Effector memory CD4-positive, alpha-beta T cell (primary cell): ENCODE measurements around the gene MVB12B.

ENCODE experiments used
- DNase-seq, 3 donors: peaks; one replicate each; pipeline ENCODE4 v3.0.0-alpha.2; 2020
- H3K27ac ChIP-seq: 2 replicates; pipeline ENCODE4 v1.7.0; 2013; ENCODE audit warnings: mild to moderate bottlenecking, low read length, moderate library complexity; ENCODE audit not compliant: insufficient read depth, poor library complexity, severe bottlenecking
- H3K27me3 ChIP-seq: replicated peaks from 2 replicates; pipeline ENCODE4 v1.7.0; 2013; ENCODE audit warnings: mild to moderate bottlenecking, low read length; ENCODE audit not compliant: insufficient read depth, control insufficient read depth, poor library complexity, severe bottlenecking
- H3K36me3 ChIP-seq: 2 replicates; pipeline ENCODE4 v1.7.0; 2013; ENCODE audit warnings: mild to moderate bottlenecking, low read length, moderate library complexity; ENCODE audit not compliant: control insufficient read depth, insufficient read depth
- H3K4me1 ChIP-seq: 2 replicates; pipeline ENCODE4 v1.7.0; 2013; ENCODE audit warnings: low read length, mild to moderate bottlenecking; ENCODE audit not compliant: control insufficient read depth, insufficient read depth, poor library complexity, severe bottlenecking
- H3K4me3 ChIP-seq: 2 replicates; pipeline ENCODE4 v1.7.0; 2013; ENCODE audit warnings: low read length, low read depth, mild to moderate bottlenecking; ENCODE audit not compliant: insufficient read depth, poor library complexity, severe bottlenecking
- H3K9me3 ChIP-seq: 2 replicates; pipeline ENCODE4 v1.7.0; 2013; ENCODE audit warnings: mild to moderate bottlenecking, low read length, moderate library complexity; ENCODE audit not compliant: control insufficient read depth

The MVB12B gene

DNA sequence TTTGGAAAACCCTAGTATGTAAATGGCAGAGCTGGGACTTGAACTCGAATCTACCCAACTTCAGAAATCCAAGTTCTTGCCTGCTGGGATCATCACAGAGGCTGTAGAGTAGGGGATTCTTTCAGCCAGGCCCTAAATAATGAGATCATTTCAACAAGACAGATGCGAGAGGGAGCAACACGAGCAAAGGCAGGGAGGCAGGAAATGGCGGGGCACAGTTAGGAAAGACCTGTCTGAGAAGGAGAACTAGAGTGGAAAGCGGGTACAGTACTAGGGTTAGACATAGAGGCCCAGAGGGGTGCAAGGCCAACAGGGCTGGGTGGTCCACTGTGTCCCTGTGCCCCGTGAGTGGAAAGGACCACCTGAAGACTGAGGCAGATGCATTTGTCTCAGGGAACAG, 46.1 kb downstream of the MVB12B start:
- H3K9me3 ChIP-seq, result no peaks in the 10 kb centered on the region
- H3K4me3 ChIP-seq, result no peak overlapping the region
- DNase-seq, result no peak
- H3K27me3 ChIP-seq, result no peaks in the 10 kb centered on the region
- H3K36me3 ChIP-seq, result no peaks in the 10 kb centered on the region
- no peaks in the 10 kb centered on the region for H3K4me1 ChIP-seq
- no peak overlapping the region for H3K27ac ChIP-seq

DNA sequence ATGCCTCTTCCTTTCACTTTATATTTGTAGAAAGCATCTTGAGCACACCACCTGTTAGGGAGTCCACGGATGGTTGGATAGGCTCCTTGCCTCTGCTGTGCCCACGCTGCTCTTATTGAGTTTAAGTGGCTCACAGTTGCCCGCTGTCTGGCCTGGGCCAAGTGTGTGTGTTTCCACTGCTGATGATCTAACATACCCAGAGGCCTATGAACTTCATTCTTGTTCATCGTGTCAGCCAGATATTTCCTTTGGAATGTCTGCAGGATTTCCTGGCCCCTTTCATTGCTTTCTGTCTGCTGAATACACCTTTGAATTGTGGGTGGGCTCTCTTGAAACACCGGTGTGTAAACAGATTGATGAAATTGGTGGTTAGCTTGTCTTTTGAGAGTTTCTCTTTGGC, 46.6 kb downstream of the MVB12B start:
- H3K27ac ChIP-seq, result no peak overlapping the region
- H3K4me3 ChIP-seq, result no peak overlapping the region
- no peak for DNase-seq
- H3K4me1 ChIP-seq, result no peaks in the 10 kb centered on the region
- no peaks in the 10 kb centered on the region for H3K36me3 ChIP-seq
- H3K9me3 ChIP-seq, result no peaks in the 10 kb centered on the region
- H3K27me3 ChIP-seq, result no peaks in the 10 kb centered on the region

DNA sequence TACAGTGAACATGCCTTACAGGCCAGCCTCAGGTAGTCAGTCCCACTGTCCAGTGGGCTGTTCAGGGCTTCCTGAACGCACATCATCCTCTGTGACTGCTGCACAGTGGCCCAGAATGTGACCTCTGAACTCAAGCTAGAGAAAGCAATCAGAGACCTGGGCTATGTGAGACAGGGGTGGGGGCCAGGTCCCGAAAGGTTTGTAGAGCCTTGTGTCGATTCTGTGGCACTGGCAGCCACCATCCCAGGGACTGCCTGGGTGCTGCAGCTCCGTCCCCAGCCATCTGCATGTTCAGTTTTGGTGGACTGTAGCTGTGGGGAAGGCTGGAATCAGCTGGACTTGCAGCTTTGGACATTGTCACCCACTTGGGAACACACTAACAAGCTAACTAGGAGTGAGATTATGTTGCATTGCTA, 47.7 kb downstream of the MVB12B start:
- H3K4me1 ChIP-seq, result no peaks in the 10 kb centered on the region
- DNase-seq, result no peak
- H3K27ac ChIP-seq, result no peak overlapping the region
- H3K27me3 ChIP-seq, result no peaks in the 10 kb centered on the region
- H3K4me3 ChIP-seq, result no peak overlapping the region
- H3K36me3 ChIP-seq, result no peaks in the 10 kb centered on the region
- H3K9me3 ChIP-seq, result no peaks in the 10 kb centered on the region

DNA sequence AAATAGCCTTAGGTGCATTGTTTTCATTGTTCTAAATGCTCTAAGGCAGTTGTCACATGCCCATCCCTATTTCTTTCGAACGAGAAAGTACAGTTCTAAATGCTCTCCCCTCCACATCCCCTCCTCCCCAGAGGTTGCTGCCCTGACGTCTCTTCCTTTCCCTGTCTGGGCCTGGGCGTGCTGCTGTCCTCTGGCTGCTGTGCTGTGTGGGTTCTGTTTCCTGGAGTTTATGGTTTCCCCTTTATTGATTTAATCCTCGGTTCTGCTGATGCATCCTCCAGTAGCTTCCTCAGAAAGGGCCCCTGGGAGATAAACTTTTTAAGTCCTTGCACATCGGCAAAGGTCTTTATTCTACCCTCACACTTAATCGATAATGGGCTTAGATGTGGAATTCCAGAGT, 48.8 kb downstream of the MVB12B start:
- no peaks in the 10 kb centered on the region for H3K4me1 ChIP-seq
- H3K4me3 ChIP-seq, result no peak overlapping the region
- no peak for DNase-seq
- no peak overlapping the region for H3K27ac ChIP-seq
- H3K27me3 ChIP-seq, result no peaks in the 10 kb centered on the region
- H3K9me3 ChIP-seq, result no peaks in the 10 kb centered on the region
- no peaks in the 10 kb centered on the region for H3K36me3 ChIP-seq

DNA sequence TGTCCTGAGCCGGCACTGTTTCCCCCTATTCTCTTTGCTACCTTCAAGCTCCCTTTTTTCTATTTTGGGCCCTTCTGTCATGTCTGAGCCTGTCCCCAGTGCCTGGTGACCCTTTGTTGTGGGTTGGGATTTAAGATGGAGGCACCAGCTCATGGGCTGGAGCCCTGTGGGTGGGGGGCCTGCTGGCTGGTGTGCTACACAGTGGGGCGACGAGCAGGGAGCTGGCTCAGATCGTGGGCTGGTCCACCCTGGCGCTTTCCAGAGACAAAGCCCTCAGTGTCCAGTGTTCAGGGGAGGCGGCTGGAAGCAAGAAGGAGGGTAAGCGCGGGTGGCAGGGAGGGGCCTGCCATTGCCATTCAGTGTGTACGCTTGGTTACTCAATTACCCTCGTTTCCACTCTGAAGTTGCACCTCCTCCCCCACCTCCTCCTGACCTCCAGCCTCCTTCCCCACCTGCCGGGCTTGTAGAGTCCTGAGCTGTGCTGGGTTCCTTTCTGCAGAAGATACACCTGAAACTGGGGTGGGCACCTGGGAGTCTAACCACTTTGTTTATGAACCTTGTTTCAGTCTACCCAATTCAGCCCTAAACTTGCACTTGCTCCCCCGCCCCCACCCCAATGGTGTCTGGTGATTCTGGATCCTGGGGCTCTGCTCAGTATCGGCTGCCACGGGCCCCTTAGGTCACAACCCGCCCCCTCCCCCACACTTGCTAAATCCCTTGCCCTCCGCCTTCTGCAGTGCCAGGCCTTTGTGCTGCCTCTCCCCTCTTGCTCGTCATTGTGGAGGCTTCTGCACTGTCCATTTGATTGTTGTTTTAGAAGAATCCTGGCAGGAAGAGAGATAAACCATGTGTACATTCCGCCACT, 49.9 kb downstream of the MVB12B start:
- Histone ChIP-seq H3K27ac (no peak overlapping the region), H3K4me3 (no peak overlapping the region), H3K36me3 (no peaks in the 10 kb centered on the region), H3K27me3 (no peaks in the 10 kb centered on the region), H3K9me3 (no peaks in the 10 kb centered on the region), H3K4me1 (no peaks in the 10 kb centered on the region)
- DNase-seq, result no peak

DNA sequence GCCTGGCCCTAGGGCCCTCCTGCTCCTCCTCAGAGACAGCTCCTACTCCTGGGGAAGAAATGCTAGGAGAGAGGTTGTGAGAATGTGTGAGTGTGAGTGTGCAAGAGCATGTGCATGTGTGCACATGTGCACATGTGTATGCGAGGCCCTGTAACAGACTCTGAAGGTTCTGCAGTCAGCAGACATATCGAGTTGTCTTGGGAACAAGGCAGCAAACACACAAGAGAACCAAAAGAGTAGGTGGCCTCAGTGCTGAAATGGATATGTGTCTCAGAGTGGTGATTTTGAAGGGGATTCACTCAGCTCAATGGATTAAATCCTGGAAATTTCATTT, 50.5 kb downstream of the MVB12B start:
- DNase-seq, result no peak
- Histone ChIP-seq H3K9me3 (no peaks in the 10 kb centered on the region), H3K27me3 (no peaks in the 10 kb centered on the region), H3K4me1 (no peaks in the 10 kb centered on the region), H3K27ac (no peak overlapping the region), H3K4me3 (no peak overlapping the region), H3K36me3 (no peaks in the 10 kb centered on the region)

DNA sequence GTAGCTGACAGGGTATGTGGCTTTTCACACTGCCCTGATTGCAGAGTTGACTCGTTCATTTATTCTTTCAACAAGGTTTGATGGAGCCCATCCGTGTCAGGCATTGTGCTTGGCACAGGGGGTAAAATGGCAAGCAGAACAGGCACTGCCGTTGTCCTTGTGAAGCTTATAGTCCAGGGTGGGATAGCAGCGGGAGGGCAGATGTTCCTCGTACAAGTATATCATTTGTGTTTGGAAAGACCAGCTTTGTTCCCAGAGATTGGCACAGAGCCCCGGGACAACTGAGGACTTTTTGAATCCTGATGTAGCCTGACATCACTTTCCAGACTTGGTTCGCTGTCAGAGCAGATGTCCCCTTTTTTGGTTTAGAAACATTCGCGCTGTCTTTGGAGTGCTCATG, 50.9 kb downstream of the MVB12B start:
- no peak overlapping the region for H3K4me3 ChIP-seq
- no peak for DNase-seq
- H3K27ac ChIP-seq, result no peak overlapping the region
- no peaks in the 10 kb centered on the region for H3K36me3 ChIP-seq
- H3K9me3 ChIP-seq, result no peaks in the 10 kb centered on the region
- H3K27me3 ChIP-seq, result no peaks in the 10 kb centered on the region
- no peaks in the 10 kb centered on the region for H3K4me1 ChIP-seq

DNA sequence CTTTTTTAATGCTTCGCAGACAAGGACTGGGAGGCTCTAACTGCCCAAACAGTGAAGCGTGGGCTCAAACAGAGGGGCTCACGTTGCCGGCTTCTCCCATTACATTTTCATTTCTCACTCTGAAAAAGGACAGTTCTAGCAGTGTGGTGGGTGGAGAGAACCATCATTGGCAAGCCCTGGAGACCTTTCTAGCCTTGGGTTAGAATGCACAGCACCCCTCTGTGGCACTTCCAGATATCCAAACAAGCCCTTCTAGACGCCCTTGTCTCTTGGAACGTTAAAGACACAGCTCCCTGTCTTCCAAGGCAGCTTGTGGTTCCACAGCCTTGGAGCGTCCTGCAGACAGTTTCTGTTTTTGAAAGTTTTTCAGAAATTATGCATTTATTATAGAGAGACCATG, 52.1 kb downstream of the MVB12B start:
- H3K27ac ChIP-seq, result no peak overlapping the region
- no peak overlapping the region for H3K4me3 ChIP-seq
- no peaks in the 10 kb centered on the region for H3K27me3 ChIP-seq
- no peak for DNase-seq
- H3K4me1 ChIP-seq, result no peaks in the 10 kb centered on the region
- H3K9me3 ChIP-seq, result no peaks in the 10 kb centered on the region
- H3K36me3 ChIP-seq, result no peaks in the 10 kb centered on the region

DNA sequence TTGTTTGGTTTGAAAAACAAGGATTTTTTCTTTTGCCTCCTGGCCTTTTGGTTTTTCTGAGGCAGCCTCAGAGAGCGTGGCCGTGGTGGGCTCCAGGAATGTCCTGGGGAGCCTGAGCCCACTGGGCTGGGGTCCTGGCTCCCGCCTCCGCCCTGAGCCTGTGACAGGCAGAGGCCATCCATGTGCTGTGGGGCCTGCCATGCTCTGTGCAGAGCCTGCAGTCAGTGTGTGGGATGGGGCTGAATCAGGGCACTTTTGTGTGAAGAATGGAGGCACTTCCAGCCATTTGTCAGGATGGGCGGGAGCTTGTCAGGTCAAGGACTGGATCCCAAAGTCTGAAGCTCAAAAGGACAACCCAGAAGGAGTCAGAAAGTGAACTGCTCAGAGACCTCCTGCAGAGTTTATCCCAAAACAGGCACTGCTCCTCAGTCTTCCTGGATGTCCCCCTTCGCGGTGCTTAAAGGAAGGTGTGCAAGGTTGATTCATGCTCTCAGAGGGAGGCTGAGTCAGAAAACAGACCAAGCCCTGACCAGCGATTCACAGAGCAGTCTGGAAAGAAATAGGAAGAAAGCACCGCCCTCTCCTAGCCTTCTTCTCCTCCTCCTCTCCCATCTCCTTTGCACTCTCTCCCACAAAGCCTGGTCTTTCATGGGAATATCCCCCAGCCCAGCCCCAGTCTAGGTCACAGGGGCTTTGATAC, 53.2 kb downstream of the MVB12B start:
- Histone ChIP-seq H3K27me3 (no peaks in the 10 kb centered on the region), H3K4me1 (no peaks in the 10 kb centered on the region), H3K9me3 (no peaks in the 10 kb centered on the region), H3K27ac (no peak overlapping the region), H3K4me3 (no peak overlapping the region), H3K36me3 (no peaks in the 10 kb centered on the region)
- no peak for DNase-seq

DNA sequence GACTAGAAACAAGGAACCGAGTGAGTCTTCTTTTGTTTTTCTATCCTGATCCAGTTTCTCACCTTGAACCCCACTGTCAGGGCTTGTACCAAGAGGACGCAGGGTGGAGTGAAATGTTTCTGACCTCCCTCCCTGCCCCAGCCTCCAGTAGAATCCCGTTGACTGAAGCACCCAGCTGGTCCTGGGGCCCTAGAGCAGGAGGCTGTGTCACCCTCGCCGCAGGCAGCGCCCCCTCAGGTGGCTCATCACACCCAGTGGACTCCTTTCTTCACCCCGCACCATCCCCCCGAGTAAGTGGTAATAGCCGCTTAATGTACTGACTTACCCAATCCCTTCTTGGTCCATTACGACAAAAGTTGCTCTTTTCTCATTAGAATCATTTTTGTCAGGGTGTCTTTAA, 53.8 kb downstream of the MVB12B start:
- DNase-seq, result no peak
- no peaks in the 10 kb centered on the region for H3K27me3 ChIP-seq
- no peaks in the 10 kb centered on the region for H3K4me1 ChIP-seq
- H3K36me3 ChIP-seq, result no peaks in the 10 kb centered on the region
- no peak overlapping the region for H3K27ac ChIP-seq
- no peak overlapping the region for H3K4me3 ChIP-seq
- H3K9me3 ChIP-seq, result no peaks in the 10 kb centered on the region
